Activated CD4-positive, alpha-beta T cell treated with anti-CD3 and anti-CD28 coated beads, Interleukin-2, Interleukin-6, amounts not matched to agents 100 ng/mL and 50 ng/mL, durations not matched to agents 16 hours and 8 hours (primary cell): ENCODE measurements around the gene COMP.

Source experiments
- DNase-seq: peaks from one replicate; pipeline ENCODE4 v3.0.0-alpha.2; 2020

COMP gene

DNA sequence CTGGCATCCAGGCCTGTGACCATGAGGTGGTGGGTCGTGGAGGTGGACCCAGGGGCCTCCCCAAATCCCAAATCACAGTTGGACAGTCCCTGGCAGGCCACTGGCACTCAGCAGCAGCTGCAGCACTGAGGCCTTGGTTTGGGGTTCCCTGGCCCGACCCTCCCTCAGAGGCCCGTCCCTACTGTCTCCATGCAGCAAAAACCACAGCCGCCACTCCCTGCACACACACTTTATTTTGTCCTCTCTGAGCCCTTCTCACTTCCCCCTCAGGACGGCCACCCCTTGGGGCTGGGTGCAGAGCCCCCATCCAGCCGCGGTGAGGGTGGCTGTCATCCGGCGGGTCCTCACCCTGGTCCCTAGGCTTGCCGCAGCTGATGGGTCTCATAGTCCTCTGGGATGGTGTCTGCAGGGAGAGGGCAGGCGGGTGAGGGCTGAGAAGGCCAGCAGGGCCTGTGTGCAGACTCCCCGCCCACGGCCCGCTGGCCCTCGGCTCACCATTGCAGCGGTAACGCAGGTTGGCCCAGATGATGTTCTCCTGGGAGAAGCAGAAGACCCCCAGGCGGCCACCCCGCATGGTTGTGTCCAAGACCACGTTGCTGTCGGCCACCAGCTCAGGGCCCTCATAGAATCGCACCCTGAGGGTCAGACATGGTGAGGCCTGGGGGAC lies 8.4 kb downstream of the COMP start:
- no peak for DNase-seq

DNA sequence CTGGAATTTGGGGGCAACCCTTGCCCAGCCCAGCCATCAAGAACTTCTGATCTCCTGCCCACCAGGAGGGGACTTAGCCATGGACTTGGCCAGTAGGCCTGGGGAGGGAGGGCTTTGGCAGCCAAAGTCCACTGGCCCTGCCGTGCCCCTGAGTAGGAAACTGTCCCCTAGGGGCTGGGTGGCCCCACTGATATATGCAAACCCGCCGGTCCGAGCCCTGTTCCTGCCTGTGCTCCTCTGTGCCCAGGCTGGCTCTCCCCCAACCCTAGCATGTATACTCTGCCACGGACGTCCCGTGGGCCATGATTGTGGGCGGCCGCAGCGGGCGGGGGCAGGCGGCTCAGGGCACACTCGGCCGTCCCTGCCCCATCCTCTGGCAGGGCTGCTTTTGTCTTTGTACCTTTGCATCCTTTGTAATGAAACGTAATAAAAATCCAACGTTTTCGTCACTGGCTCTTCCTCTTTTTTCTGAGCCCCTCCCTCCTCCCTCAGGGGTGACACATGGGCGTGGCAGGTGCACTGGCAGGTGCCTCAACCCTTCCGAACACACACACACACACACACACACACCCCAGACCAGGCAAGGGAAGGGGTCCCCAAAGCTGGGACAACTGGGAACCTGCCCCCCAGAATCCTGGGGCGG lies 9.1 kb downstream of the COMP start:
- no peak for DNase-seq

DNA sequence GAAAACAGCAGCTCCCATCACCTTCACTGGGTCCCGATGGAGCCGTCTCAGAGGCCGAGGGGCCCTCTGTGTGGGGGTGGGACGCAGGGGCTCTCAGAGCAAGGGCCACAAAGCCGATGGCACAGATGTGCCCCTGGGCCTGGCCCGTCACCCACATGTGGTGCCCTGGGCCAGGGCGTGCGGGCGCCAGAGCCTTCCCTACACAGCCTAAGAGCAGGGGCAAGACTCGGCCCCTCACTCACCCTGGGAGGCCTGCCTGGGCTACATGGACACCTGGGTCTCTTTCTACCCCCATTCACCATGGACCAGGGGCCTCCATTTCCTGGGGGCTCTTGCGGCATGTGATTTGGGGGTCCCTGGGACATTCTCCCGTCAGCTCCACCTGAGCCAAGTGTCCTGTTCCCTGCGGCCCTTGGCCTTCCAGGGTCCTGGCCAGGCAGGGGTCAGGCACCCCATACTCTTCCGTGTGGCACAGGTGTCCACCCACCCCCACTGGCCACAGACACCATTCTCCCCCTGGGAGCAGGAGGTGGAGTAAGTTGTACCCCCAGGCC lies 10.0 kb downstream of the COMP start:
- no peak for DNase-seq

DNA sequence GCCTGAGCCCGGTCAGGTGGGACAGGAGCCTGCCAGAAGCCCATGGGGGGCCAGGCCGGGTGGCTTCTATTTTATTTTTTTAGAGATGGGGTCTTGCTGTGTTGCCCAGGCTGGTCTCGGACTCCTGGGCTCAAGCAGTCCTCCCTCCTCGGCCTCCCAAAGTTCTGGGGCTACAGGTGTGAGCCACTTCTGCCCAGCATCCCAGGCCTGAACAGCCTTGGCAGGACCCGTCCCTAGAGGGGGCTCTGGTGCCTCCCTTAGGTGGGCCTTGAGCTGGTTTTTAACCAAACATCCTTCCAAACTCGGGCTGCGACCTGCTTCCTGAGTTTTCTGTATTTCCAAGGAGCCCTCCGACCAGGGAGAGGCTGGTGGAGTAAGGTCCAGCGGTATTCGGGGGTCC lies 10.5 kb downstream of the COMP start:
- no peak for DNase-seq

DNA sequence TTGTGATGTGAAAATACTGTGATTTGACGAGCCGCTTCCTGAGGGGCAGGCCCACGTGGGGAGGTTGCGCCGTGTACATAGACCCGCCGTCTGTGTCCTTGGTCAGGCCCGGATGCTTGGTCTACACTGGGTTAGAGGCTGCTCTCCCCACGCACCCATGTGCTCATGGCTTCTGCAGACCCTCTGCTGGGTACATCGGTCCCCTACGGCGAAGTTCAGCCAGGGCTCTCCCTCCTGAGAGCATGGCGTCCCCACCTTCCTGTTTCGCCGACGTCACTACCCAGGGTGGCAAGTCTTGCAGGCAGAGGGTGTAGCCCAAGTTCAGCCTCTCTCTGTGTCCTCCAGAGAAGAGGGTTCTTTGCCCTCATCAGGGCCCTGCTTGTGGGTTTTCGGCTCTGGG lies 11.0 kb downstream of the COMP start:
- DNase-seq, result no peak

DNA sequence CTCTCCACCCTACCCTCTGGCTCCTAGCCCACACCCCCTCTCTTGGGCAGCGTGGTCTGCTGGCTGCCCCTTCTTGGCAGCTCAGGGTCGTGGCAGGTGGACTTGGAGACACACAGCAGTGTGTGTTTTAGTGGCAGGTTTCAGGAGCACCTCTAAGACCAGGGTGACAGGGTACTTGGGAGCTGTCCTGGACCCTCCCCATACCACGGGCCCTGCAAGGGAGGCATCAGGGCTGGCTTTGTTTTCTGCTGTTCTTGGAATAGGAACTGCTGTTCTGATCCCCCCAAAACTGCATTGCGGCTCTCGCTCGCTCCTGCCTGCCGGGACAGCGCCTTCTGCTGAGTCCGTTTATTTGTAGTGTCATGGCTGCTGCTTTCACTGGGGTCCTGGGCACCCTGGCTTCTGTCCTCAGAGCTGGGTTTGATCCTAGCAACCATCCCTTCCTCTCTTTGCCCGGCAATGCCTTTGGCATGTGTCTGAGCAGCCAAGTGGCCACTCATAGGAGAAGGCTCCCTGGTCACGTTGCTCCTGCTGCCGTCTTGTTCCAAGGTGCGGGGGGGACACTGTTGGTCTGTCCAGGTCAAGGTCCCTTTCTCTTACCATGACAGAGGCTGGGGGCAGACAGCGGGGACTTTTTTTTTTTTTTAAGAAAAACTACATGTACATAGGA lies 12.1 kb downstream of the COMP start:
- DNase-seq, result no peak

DNA sequence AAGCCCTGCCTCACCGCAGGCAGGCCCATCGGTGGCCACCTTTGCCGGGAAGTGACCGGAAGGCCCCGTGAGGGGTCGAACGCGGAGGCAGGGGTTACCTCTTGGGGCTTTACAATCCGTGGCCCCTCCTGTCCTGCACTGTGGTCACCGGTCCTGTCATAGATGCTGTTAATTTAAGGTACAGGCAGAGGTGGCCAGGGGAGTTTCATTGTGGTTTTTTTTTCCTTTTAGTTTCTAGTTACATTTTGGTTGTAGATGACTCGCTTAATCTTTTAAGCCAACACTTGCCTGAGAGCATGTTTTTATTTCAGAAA lies 13.1 kb downstream of the COMP start:
- DNase-seq, result no peak

DNA sequence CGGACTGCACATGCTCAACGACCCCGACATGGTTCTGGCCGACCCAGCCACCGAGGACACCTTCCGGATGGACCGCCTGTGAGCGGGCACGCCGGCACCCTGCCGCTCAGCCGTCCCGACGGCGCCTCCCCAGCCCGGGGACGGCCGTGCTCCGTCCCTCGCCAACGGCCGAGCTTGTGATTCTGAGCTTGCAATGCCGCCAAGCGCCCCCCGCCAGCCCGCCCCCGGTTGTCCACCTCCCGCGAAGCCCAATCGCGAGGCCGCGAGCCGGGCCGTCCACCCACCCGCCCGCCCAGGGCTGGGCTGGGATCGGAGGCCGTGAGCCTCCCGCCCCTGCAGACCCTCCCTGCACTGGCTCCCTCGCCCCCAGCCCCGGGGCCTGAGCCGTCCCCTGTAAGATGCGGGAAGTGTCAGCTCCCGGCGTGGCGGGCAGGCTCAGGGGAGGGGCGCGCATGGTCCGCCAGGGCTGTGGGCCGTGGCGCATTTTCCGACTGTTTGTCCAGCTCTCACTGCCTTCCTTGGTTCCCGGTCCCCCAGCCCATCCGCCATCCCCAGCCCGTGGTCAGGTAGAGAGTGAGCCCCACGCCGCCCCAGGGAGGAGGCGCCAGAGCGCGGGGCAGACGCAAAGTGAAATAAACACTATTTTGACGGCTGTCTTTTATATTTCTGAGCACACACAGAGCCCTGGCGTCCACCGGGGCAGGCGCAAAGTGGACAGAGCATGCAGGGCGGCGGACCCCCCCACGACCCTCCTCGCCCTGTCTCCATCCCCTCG lies 13.6 kb downstream of the COMP start:
- no peak for DNase-seq

DNA sequence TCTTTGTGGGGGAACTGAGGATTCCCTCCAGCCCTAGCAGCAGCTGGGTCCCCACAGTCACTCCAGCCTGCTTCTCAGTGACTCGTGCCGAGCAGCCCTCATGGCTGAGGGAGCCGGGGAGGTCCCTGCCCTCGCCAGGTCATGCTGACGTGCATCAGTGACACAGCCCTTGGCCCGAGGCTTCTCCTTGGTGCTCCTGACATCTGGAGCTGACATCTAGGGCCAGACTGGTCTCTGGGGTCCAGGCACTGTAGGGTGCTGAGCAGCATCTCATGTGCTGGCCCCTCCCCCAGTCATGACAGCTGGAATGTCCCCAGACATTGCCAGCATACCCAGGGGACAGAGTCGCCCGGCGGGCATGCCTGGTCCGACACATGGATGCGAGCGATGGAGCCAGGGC lies 14.4 kb downstream of the COMP start:
- no peak for DNase-seq

DNA sequence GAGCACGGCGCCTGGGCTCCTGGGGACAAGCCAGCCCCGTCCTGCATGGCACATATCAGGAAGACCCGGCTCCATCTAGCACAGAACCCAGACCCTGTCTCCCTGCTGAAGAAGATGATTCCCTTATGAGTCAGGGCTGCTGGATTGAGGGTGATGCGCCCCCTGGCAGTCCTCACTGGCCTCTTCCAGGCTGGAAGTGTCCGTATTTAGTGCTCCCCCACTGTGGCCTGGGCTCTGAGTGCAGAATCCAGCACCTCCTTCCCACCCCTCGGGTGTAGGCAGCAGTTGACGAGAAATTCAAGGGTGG lies 14.9 kb downstream of the COMP start:
- DNase-seq, result no peak

DNA sequence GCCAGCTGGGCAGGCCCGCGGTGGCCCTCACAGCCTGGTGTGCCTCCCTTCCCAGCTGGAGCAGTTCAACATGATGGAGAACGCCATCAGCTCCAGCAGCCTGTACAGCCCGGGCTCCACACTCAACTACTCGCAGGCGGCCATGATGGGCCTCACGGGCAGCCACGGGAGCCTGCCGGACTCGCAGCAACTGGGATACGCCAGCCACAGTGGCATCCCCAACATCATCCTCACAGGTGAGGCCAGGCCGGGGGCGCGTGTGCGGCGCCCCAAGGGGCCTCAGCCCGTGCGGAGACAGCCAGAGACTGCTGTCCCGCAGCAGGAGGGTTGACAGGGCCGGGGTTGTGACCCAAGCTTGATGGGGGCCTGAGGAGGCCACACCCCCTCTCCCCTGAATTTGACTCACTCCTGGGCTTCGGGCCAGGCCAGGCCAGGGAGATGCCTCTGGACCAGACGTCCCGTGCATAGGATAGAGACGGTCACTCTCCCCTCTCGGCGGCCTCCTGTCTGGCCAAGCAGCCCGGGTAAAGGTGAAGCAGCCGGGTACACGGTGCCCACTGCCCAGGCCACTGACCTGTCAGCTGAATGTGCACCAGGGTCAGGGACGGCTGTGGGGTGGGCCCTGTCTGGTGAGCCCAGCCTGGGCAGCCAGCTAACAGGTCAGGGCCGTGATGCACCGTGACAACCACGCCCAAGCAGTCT lies 15.4 kb downstream of the COMP start:
- no peak for DNase-seq

DNA sequence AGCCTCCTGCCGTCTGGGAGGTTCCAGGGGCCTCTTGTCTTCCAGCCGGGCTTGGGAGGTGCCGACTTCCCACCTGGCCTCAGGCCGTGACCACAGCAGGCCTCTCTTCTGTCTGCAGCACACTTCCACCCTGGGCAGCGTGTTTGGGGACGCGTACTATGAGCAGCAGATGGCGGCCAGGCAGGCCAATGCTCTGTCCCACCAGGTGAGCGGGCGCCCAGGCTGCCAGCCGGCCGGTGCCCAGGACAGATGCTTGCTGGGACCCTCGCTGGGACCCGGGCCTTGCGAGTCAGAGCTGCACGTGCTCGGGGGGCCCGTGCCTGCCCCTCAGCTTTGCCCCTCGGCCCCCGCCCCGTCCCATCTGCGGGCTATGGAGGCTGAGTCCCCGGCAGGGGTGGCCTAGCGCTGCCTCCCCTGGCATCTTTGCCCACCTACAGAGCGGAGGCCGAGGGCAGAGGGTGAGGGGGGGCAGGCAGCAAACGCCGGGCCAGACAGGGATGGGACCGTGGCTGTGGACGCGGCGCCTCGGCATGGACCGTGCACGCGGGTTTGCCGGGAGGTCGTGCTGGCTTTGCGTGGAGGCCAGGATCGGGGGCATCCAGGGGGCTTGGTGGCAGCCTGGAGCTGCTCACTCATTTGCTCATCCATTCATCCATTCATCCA lies 16.2 kb downstream of the COMP start:
- no peak for DNase-seq

DNA sequence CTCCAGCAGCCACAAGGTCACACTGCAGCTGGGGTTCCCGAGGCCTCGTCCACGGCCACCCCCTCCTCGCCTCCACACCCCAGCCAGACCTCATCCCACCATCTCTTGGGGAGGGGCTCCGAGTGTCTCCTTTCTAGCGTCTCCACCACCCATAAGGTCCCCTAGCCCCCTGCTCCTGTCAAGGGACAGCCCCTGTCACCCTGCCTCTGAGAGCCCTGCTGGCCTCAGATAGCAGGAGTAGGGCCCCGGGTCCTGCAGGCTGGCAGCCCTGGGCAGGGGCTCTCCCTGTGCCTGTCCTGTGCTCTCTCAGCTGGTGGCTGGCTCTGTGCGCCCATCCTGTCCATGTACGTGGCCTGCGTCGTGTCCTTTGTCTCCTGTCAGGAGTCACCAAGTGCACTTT lies 17.0 kb downstream of the COMP start:
- no peak for DNase-seq

DNA sequence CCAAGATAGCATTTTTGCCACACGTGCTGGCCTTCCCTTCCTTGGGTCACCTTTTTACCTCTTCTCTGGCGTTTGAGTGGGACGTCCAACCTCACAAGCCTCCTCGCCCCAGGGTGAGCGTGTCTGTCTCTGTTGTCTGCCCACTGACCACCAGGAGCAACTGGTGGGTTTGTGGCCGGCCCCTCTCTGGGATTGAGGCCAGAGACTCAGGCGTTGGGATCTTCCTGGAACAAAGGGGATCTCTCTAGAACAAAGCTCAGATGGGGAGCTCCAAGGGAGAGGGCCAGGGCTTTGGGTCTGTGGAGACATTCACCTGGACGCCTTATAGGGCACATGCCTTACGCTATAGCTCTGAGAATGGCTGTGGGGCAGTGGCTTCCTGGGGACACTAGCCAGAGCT lies 17.4 kb downstream of the COMP start:
- DNase-seq, result no peak

DNA sequence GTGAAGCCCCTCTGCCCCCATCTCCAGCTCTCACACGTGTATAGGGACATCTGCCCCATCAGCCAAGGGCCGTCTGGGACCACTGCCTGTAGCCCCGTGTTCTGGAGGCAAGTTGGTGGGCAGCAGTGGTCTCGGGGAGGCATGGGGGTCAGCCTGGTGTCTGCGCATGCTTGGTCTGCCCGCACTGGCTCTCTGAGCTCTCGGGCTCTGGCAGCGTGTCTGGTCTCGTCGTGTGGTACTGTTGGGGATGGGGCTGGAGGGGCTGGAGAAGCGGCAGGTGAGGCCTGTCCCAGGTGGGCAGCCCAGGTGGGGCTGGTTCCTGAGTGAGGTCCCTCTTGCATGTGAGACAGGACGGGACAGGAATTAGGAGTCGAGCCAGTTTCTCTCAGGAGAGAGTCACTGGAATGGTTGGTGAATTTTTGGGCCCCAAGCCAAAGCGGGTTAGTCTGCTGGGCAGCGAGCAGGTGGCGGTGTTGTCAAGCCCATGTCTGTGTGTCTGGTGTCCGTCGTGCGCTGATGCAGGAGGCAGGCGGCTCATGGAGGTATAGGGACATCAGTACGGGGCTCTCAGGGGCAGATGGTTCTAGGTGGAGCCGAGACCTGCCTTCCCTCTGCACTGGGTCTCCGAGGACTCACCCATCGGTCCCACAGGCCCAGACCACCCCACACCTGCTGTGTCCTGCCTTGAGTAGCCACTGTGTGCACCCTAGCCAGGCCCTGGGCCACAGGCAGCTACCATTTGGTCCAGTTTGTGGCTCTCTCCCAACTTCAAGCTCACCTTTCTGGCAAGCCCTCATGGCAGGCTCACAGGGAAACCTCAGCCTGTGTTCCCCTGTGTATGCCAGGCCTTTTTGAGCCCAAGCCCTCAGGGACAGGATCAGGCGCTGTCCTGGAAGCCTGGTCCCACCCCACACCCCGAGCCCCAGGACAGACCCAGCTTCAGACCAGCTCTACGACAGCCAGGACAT lies 18.2 kb downstream of the COMP start:
- no peak for DNase-seq

DNA sequence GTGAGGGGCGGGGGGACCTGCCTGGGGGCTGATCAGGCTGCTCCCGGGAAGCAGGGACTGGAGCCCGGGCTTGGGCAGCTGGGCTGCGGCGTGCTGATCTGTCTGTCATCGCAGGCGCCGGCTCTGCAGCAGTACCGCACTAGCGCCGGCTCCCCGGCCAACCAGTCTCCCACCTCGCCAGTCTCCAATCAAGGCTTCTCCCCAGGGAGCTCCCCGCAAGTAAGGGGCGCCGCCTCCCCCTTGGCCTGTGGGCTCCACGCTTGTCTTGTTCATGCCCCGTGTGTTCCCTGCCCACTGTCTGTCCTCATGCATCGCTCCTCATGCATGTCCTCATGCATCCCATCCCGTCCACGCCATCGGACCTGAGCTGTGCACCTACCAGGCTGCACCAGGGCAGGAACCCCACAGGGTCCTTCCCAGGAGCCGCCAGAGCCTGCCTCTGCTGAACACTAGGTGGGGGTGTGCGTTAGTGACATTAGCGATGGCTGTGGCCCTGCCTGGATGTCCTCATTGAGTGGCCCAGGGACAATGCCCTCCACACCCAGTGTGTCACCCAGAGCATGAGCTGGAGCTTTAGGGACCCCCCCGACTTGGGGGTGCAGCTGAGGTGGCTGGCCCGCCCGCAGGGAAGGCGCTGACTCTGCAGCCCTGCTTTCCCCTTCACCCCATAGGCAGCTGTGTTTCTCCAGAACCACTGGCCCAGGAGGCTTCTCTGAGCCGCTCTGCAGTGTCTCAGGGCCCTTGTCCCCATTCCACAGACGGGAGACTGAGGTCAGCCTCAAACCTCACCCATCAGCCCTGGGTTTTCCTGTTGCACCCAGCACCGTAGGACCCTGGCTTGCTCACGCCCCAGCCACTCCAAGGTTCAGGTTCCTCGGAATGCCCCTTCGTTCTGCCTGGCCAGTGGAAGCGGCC lies 19.5 kb downstream of the COMP start:
- DNase-seq, result no peak

DNA sequence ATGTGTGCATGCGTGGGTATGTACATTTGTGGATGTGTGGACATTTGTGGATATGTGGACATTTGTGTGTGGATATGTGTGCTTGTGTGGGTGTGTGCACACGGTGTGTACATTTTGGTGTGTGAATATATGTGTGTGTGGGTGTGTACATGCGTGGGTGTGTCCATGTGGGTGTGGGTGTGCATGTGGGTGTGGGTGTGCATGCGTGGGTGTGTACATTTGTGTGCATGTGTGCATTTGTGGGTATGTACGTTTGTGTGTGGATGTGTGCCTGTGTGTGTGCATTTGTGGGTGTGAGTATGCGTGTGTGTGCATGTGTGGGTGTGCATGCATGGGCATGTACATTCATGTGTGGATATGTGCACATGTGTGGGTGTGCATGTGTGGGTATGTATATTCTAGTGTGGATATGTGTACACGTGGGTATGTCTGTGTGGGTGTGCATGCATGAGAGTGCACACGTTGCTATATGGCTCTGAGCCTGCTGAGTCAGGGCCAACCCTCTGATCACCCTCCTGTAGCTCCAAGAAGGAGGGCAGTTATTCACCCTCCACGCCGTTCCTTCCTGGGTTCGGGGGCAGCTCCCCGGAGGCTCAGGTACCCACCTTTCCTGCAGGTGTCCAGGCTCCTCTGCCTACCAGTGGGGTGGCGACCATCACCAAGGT lies 20.3 kb downstream of the COMP start:
- DNase-seq, result no peak

DNA sequence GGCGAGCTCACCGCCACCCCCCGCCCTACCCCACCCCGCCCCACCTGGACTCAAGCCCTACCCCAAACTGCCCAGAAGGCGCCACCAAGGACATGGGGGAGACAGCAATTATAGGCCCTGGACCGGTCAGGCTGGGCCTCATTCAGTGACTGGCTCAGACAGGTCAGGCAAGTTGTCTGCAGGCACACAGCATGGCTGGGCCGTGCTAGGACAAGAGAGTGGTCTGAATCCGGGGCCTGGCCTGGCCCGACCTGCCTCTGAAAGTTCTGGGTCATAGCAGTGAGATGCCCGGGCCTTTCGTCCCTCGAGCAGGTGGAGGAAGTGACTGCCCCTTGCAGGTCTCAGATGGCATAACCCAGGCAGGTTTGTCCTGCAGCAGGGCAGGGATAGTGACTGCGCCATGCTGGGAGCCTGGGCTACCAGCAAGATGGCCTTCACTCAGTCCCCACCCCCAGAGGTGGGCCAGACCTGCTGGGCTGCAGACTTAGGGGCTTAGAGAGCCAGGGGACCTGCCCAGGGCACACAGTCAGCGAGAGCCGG lies 21.0 kb downstream of the COMP start:
- no peak for DNase-seq
